CD14-positive monocyte (primary cell): ENCODE data around the gene TLK1. TPM values are rescaled to one million over a fixed set of nuclear protein-coding genes. Genes with fewer than 3 reads are reported as not detected.
A peak's percentile ranks its signal among the peaks of the same experiment; 100 is the strongest.

Source experiments
- DNase-seq, 3 donors: peaks; one replicate each; pipeline ENCODE4 v3.0.0-alpha.2; 2011 to 2022
- H2AFZ ChIP-seq: 2 replicates; pipeline ENCODE4 v1.6.0; 2012; ENCODE audit warnings: mild to moderate bottlenecking, low read depth, low read length, inconsistent platforms; ENCODE audit not compliant: insufficient read depth, poor library complexity, severe bottlenecking
- H3K27ac ChIP-seq, 2 donors: 1 replicate in 1 of 2; 2 replicates in 1 of 2; pipeline ENCODE4 v1.5.1; 2012 to 2013; ENCODE audit warnings: low read length in 2 of 2, control low read depth in 1 of 2, inconsistent platforms in 1 of 2, low read depth in 1 of 2, mild to moderate bottlenecking in 1 of 2
- H3K27me3 ChIP-seq, 2 donors: one replicate each; pipeline versions ENCODE4 v1.6.0 to v1.6.1; 2011 to 2013; ENCODE audit warnings: low read length in 2 of 2; ENCODE audit not compliant: control insufficient read depth in 2 of 2, insufficient read depth in 2 of 2
- H3K36me3 ChIP-seq, 2 donors: replicated peaks in 1 of 2; 1 replicate in 1 of 2; 2 replicates in 1 of 2; pipeline versions ENCODE4 v1.5.1 to v1.6.1; 2012 to 2013; ENCODE audit warnings: low read length in 2 of 2, control low read depth in 1 of 2, inconsistent platforms in 1 of 2, mild to moderate bottlenecking in 1 of 2; ENCODE audit not compliant: insufficient read depth in 2 of 2, control insufficient read depth in 1 of 2
- H3K4me1 ChIP-seq, 2 donors: 1 replicate in 1 of 2; 2 replicates in 1 of 2; pipeline versions ENCODE4 v1.5.1 to v1.6.1; 2012 to 2013; ENCODE audit warnings: low read length in 2 of 2, control low read depth in 1 of 2, inconsistent platforms in 1 of 2, mild to moderate bottlenecking in 1 of 2, moderate library complexity in 1 of 2; ENCODE audit not compliant: insufficient read depth in 2 of 2, control insufficient read depth in 1 of 2
- H3K4me2 ChIP-seq: replicated peaks from 2 replicates; pipeline ENCODE3; 2012; ENCODE audit warnings: low read length, moderate library complexity, mild to moderate bottlenecking; ENCODE audit not compliant: poor library complexity, severe bottlenecking; ENCODE audit errors: extremely low read depth
- H3K4me3 ChIP-seq, 3 experiments: fragments of 200-600 bp in 1 of 3; sonication (generic) in 1 of 3; replicated peaks in 1 of 3; 1 replicate in 2 of 3; 2 replicates in 1 of 3; pipeline ENCODE4 v1.5.1; 2011 to 2013; ENCODE audit warnings: low read length in 3 of 3, mild to moderate bottlenecking in 3 of 3, control low read depth in 2 of 3, low read depth in 2 of 3, inconsistent platforms in 1 of 3, moderate library complexity in 1 of 3
- H3K79me2 ChIP-seq: 2 replicates; pipeline ENCODE4 v1.6.0; 2012; ENCODE audit warnings: mild to moderate bottlenecking, control low read depth, inconsistent platforms, low read length, moderate library complexity; ENCODE audit not compliant: insufficient read depth
- H3K9ac ChIP-seq: 2 replicates; pipeline ENCODE4 v1.6.0; 2017; ENCODE audit warnings: low read length, mild to moderate bottlenecking; ENCODE audit not compliant: insufficient read depth, poor library complexity, severe bottlenecking
- H3K9me3 ChIP-seq, 2 donors: replicated peaks in 1 of 2; 1 replicate in 1 of 2; 2 replicates in 1 of 2; pipeline versions ENCODE4 v1.5.1 to v1.6.1; 2012 to 2013; ENCODE audit warnings: low read length in 2 of 2, control low read depth in 1 of 2; ENCODE audit not compliant: control insufficient read depth in 1 of 2, insufficient read depth in 1 of 2
- H4K20me1 ChIP-seq: 2 replicates; pipeline ENCODE4 v1.6.0; 2012; ENCODE audit warnings: mild to moderate bottlenecking, low read length, control low read depth, moderate library complexity; ENCODE audit not compliant: insufficient read depth
- H3K27ac Mint-ChIP-seq, 7 donors: one replicate each; pipeline ENCODE4 v1.8.0; 2020; ENCODE audit warnings: mild to moderate bottlenecking in 7 of 7, mixed read lengths in 7 of 7, moderate library complexity in 6 of 7, inconsistent platforms in 2 of 7
- H3K27me3 Mint-ChIP-seq, 3 donors: one replicate each; pipeline ENCODE4 v1.8.0; 2021 to 2022; ENCODE audit warnings: low read depth in 3 of 3, mild to moderate bottlenecking in 3 of 3, mixed read lengths in 3 of 3, moderate library complexity in 3 of 3, inconsistent platforms in 1 of 3
- H3K36me3 Mint-ChIP-seq, 2 donors: one replicate each; pipeline ENCODE4 v1.8.0; 2020; ENCODE audit warnings: mixed read lengths in 2 of 2, inconsistent platforms in 1 of 2, mild to moderate bottlenecking in 1 of 2
- H3K4me1 Mint-ChIP-seq: one replicate; pipeline ENCODE4 v1.8.0; 2020; ENCODE audit warnings: mild to moderate bottlenecking, mixed read lengths
- H3K4me3 Mint-ChIP-seq, 2 donors: one replicate each; pipeline ENCODE4 v1.8.0; 2020; ENCODE audit warnings: mild to moderate bottlenecking in 2 of 2, mixed read lengths in 2 of 2, moderate library complexity in 1 of 2
- H3K9me3 Mint-ChIP-seq, 7 donors: one replicate each; pipeline ENCODE4 v1.8.0; 2020 to 2022; ENCODE audit warnings: mixed read lengths in 7 of 7, mild to moderate bottlenecking in 6 of 7, moderate library complexity in 6 of 7, inconsistent platforms in 2 of 7
- WGBS: methylation state at CpG from one replicate; pipeline ENCODE4 v1.1.5; 2013; ENCODE audit warnings: missing lambda C conversion rate; ENCODE audit not compliant: insufficient coverage; 5-methylcytosine and 5-hydroxymethylcytosine counted together
- intact Hi-C, 2 donors: fragments of 100-400 bp; cut with micrococcal nuclease; formaldehyde crosslinking; loops; one replicate each; pipeline versions ENCODE4 v1.15.0 to v1.15.1; 2023
- polyA plus RNA-seq, 3 donors: library from polyadenylated mRNA; depleted of rRNA in 1 of 3; unstranded in 2 of 3; stranded (reverse) in 1 of 3; fragments of 300-500 nt in 2 of 3; fragments of >200 nt in 1 of 3; fragmentation: Illumina TruSeq in 2 of 3; gene quantifications; 1 replicate in 2 of 3; 2 replicates in 1 of 3; pipeline ENCODE4 v1.2.3, GENCODE V29; 2012 to 2021
- TF ChIP-seq, protein P1 (sequence below): fragments of 200-600 bp; IDR thresholded peaks from one replicate; pipeline ENCODE4 v1.8.0; 2022; ENCODE audit warnings: antibody characterized with exemption, mild to moderate bottlenecking

TLK1 gene
- polyA plus RNA-seq, 3 donors, result 6.3 to 20.0 (median 8.6) TPM

- intact Hi-C loops, result no loop called here
- Mint-ChIP-seq H3K4me3 (no peak overlapping the region), H3K9me3 (no peaks in the 10 kb centered on the region), H3K27ac (no peak overlapping the region), H3K36me3 (peaks cover 70 to 87% of the 10 kb centered on the region in 2 donors), H3K27me3 (no peaks in the 10 kb centered on the region), H3K4me1 (peaks cover 4% of the 10 kb centered on the region)
- no peak for DNase-seq
- no peak overlapping the region for H2AFZ ChIP-seq
- H3K9ac ChIP-seq, result no peak overlapping the region
- TF ChIP-seq, protein P1, sequence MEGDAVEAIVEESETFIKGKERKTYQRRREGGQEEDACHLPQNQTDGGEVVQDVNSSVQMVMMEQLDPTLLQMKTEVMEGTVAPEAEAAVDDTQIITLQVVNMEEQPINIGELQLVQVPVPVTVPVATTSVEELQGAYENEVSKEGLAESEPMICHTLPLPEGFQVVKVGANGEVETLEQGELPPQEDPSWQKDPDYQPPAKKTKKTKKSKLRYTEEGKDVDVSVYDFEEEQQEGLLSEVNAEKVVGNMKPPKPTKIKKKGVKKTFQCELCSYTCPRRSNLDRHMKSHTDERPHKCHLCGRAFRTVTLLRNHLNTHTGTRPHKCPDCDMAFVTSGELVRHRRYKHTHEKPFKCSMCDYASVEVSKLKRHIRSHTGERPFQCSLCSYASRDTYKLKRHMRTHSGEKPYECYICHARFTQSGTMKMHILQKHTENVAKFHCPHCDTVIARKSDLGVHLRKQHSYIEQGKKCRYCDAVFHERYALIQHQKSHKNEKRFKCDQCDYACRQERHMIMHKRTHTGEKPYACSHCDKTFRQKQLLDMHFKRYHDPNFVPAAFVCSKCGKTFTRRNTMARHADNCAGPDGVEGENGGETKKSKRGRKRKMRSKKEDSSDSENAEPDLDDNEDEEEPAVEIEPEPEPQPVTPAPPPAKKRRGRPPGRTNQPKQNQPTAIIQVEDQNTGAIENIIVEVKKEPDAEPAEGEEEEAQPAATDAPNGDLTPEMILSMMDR, result no peak
- no peaks in the 10 kb centered on the region for H3K79me2 ChIP-seq
- H3K4me3 ChIP-seq, result no peak overlapping the region
- no peak overlapping the region for H3K4me2 ChIP-seq
- H4K20me1 ChIP-seq, result no peaks in the 10 kb centered on the region
- H3K27me3 ChIP-seq, result no peaks in the 10 kb centered on the region
- H3K9me3 ChIP-seq, result no peaks in the 10 kb centered on the region
- peaks cover 76 to 98% of the 10 kb centered on the region in 2 donors for H3K36me3 ChIP-seq
- no peak overlapping the region for H3K27ac ChIP-seq
- H3K4me1 ChIP-seq, result no peaks in the 10 kb centered on the region
- WGBS, result no CpG with 5 or more reads among the region's 3 CpGs
These were observed 114.6 kb downstream of the TLK1 start for GRCh38 chr2:171046048-171046560.

DNA sequence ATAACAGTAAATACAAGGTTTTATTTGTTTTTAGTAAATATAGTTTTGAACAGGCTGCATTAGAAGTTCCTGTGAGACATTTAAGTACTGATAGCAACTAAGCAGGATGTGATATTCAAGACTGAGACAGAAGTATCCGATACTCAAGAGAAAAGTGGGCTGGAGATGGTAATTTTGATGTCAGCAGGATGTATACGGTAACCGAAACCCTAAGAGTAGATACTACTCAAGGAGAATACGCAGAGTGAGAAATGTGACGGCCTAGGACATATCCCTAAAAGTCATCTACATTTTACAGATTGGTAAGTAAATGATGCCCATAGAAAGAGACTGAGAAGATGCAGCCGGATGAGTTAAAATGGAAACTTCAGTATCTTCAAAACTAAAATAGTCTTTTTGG is 116.3 kb downstream of the TLK1 start:
- Mint-ChIP-seq H3K9me3 (no peaks in the 10 kb centered on the region), H3K27ac (no peak overlapping the region), H3K36me3 (peaks cover 66 to 88% of the 10 kb centered on the region in 2 donors), H3K4me1 (peaks cover 4% of the 10 kb centered on the region), H3K27me3 (no peaks in the 10 kb centered on the region), H3K4me3 (no peak overlapping the region)
- Histone ChIP-seq H3K27me3 (no peaks in the 10 kb centered on the region), H2AFZ (no peak overlapping the region), H3K9me3 (no peaks in the 10 kb centered on the region), H3K36me3 (peaks cover 78 to 98% of the 10 kb centered on the region in 2 donors), H3K4me2 (no peak overlapping the region), H4K20me1 (no peaks in the 10 kb centered on the region), H3K4me1 (no peaks in the 10 kb centered on the region), H3K79me2 (no peaks in the 10 kb centered on the region), H3K9ac (no peak overlapping the region), H3K27ac (peak overlapping the region in 1 of 2 donors; percentile 28), H3K4me3 (no peak overlapping the region)
- 50% methylated on average over 2 of the region's 6 CpGs for WGBS
- TF ChIP-seq, protein P1, result no peak
- DNase-seq, result no peak
- intact Hi-C loops, result no loop called here
